ENCODE measurements around the gene LRMDA.
A peak's percentile ranks its signal among the peaks of the same experiment; 100 is the strongest.

LRMDA gene

GRCh38 chr10:75431180-75432111 is at the start of gene LRMDA:
TSS of gene LRMDA (plus strand) at chr10:75431624.
- DNase-seq, result no peak

DNA sequence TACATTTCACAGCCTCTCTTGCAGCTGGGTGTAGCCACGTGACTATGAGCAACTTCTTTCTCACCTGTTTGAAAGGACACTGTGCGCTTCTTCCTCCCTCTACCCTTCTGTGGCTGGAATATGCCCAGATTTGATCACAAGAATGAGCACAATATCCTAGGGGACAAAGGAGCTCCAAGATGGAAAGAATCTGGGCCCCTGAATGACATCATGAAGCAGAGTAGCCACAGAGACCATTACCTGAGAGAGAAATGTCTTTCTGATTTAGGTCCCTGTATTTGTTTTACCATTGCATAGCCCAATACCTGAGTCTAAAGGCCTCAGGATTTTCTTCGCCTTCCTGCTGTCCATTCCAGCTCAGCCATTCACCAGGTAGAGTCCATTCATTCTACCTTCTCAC is 45.3 kb upstream of the LRMDA start:
- no peak for DNase-seq

DNA sequence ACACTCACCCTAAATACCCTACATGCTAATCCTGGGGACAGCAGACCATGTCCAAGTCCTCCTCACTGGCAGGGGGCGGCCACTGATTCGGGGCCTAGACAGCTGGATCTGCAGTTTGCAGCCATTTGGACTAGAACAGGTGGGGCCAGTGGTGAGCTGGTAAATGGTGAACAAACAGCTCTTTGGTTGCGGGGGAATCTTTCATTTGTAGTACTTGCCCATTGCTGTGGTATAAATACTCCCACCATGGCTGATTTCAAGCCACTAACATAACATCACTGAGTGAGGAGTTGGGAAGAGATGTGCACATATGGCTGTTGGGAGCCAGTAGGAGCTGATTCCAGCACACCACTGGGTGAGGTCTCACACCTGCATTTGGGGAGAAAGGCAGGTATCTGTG is 43.3 kb upstream of the LRMDA start:
- no peak for DNase-seq

DNA sequence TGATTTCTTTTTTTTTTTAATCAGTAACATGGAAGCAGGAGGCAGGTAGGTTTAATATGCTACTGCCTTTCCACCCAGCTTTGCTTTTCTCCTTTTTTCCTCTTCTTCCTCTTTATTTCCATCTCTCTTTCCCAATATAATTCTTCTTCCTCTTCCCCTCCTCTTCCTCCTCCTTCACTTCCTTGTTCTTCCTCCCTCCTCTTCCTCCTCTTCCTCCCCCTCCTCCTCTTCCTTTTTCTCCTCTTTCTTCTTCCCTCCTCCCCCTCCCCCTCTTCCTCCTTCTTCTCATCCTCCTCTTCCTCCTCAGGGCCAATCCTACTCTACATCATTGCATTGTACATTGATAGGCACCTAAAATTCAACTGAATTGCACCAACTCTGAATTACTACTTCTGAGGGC is 41.2 kb upstream of the LRMDA start:
- DNase-seq, result no peak

- DNase-seq, result no peak
Measured at GRCh38 chr10:75392271-75392670, 39.2 kb upstream of the LRMDA start.

GRCh38 chr10:75392744-75393143 is 38.7 kb upstream of the LRMDA start:
- no peak for DNase-seq

DNA sequence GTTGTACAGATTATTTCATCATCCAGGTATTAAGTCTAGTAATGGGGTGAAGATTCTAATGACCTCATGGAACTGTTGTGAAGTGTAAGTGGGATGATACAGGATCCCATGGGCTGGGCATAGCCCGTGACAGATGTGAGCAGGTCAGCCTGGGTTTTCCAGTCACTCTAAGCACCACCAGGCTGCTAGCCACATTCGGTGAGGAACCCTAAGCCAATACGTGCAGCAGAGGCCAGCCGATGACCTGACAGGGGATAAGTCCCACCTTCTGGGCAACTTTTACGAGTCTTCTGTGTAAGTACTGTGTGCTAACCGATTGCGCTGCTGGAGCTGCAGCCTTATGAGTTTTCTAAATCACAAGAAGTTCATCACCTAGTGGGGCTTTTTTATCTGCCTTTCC is 37.2 kb upstream of the LRMDA start:
- no peak for DNase-seq

DNA sequence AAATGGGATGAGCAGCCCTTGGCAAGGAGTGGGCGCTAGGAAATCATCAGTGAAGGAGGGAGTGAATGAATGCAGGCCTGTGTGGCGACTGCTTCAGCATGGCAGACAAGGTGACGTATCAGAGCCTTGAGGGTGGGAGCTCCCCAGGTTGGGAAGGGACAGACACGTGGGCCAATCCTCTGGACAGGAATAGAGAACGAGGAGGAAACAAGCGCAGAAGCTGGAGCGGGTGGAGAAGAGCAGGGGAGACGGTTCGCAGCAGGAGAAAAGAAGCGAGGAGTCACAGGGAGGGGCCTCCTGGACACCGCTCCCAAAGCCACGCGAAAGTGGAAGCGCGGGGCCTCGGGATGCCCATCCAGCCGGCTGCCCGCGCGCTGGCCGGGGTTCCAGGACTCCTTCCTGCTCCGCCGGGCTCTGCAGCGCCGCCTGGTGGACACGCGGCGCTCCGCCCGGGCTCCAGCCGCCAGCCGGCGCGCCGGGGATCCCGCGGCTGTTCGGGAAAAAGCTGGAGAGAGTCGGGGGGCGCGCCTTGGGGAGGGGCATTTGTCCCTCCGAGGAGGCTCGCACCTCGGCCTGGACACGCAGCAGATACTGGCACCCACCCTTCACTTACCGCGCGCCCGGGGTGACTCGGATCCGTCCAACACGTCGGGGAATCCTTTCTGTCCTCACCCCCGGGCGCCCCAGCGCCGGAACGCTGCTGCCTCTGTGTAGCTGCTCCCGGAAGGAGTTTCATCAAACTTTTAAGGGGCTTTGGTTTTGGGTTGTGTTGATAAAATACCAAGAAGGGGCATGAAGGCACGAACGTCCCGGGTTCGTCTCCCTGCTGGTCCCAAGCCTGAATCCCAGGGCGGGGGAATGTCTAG is 36.1 kb upstream of the LRMDA start:
- DNase-seq, result no peak

DNA sequence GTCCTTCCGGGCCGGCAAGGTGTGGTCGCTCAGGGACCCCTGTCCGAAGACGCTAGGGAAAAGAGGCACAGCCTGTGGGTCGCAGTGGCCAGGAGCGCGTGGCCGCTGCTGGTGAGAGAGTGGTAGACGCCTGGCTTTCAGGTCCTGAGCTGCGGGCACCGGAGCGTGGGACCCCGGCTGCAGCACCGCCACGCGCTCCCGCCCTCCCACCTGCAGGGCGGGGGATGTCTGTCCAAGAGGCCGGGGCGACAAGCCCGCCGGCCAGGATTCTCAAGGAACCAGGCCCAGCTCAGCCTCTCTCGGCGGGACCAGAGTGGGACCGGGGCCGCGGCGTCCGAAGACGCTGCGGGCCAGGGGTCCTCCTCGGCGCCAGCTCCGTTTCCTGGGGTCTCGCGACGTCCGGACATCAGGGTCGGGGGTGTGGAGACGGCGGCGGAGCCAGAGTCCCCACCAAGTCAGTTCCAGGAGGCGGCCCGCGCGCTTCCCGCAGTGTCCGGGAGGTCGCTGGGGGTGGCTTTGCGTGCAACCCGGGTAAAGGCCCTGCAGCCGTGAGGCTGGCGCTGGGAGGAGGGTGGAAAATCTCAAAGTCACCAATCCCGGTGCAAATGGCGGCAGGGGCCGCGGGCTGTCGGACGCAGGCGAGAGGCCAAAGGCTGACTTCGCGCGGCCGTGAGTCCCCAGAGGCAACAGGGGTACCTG is 35.3 kb upstream of the LRMDA start:
- no peak for DNase-seq

DNA sequence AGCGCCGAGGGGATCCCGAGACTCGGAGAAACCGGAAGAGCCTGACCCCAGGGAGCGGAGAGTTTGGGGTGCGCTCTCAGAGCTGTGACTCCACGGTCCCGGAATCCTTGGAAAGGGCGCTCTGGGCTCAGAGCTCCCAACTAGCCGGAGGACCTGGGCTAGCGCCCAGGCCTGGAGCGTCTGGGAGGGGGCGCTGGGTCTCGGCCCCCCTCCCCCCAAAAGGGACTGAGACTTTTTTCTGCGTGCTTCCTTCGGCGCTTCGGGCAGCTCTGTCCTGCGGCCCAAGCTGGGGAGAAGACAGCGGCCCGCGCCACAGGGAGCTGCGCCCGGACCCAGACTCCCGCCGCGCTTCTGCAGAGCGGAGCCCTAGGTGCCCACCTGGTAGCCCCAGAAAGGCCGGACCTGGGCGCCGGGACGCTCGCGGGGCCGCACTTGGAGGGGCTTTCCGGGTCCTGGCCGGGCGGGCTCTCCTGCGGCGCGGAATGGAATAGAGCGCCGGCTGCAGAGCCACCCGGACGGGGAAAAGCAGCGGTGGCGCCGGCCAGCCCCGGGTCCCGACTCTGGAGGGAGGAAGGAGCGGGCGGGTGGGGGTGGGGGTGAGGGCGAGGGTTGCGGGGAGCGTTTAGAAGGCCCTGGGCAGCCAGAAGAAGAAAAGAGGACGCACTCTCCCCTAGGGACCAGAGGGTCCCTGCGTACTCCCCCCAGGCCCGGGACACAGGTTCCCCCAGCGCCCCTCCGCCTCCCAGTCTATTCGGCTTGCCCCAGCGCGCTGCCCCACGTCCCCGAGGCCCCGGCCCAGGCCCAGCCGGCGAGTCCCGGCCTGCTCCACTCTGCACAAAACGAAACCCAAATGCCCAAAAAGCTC is 34.6 kb upstream of the LRMDA start:
- no peak for DNase-seq

GRCh38 chr10:75397496-75398199 is 33.8 kb upstream of the LRMDA start:
- no peak for DNase-seq

- no peak for DNase-seq
Measured at GRCh38 chr10:75398200-75398691, 33.2 kb upstream of the LRMDA start.

DNA sequence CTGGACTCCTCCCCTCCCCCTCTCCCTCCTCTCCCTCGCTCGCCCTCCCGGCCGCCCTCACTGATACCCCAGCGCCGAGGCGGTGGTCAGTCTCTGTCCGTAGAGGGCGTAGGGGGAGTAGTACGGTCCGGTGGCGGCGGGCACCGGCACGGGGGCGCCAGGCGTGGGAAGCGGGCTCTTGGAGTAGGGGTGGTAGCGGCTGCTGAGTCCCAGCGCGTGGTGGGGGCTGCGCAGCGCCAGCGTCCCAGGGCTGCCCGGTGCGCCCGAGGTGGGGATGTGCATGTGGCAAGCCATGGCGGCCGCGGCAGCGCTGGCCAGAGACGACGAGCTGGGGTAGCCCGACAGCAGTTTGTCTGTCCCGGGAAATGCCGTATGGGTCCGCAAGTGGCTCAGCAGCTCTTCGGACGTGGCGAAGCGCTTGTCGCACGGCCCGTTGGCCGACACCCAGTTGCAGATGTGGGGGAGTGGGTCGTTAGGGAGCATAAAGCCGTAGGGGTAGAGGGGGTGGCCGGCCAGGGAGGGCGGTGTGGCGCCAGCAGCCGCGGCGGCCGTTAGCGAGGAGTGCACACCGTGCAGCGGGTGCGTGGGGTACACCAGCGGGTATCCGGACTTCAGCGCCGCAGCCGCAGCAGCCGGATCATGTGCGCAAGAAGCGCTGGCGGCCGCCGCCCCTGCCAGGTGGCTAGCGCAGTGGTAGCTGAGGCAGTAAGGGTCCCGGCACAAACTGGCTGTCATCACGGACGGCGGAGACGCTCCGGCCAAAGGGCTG is 32.5 kb upstream of the LRMDA start:
- DNase-seq, result peak; percentile 21

DNA sequence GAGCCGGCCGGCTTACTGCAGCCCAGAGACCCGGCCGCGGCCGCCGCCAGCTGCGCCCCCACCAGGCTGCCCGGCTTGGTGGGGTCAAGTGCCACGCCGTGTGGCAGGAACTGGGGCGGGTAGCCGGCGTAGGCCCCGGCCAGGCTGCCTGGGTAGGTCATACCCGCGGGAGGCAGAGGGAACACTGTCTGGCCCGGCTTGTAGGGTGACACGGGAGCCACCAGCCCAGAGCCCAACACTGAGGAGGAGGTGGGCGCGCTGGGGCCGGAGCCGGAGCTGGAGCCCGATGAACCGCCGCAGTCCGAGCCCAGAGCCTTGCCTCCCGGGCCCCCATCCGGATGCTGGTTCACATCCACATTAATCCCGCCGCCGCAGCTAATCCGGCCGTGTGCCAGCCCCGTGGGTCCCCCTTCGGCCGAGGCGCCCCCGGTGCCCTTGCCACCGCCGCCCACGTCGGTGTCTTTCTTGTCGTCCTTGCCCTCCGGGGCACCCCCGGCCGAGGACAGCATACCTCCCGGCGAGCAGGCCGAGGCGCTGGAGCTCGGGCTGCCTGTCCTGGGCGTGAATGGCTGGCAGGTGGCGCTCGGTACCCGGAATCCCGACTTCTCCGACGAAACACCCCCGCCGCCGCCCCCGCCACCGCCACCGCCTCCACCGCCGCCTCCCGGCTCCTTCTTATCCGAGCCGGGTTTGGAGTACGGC is 31.8 kb upstream of the LRMDA start:
- peak; percentile 26 for DNase-seq

DNA sequence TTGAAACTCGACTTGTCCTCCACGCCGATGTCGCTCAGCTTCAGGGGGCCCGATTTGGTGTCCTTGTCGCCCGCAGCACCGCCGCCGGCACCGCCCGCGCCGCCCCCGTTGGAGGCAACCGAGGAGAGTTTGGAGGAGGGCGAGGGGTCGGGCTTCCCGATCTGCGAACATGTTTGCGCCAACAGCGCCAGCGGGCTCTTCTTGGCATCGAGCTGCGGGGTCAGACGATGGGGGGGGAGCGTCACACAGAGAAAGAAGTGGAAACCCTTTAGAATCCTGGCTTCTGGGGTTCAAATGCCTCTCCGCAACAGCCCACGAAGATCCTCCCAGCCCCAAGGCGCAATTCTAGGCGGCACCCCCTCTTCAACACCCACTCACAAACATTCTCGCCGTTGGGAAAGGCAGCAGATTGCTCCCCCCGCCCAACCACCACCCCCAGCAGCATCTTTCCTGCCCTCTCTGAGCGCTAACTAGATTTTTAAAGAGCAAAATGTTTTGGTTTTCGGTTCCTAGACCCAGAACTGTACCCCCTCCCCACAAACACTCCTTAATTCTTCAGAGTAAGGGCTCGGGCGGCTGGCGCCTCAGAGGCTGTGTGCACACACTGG is 31.2 kb upstream of the LRMDA start:
- peak; percentile 26 for DNase-seq

DNA sequence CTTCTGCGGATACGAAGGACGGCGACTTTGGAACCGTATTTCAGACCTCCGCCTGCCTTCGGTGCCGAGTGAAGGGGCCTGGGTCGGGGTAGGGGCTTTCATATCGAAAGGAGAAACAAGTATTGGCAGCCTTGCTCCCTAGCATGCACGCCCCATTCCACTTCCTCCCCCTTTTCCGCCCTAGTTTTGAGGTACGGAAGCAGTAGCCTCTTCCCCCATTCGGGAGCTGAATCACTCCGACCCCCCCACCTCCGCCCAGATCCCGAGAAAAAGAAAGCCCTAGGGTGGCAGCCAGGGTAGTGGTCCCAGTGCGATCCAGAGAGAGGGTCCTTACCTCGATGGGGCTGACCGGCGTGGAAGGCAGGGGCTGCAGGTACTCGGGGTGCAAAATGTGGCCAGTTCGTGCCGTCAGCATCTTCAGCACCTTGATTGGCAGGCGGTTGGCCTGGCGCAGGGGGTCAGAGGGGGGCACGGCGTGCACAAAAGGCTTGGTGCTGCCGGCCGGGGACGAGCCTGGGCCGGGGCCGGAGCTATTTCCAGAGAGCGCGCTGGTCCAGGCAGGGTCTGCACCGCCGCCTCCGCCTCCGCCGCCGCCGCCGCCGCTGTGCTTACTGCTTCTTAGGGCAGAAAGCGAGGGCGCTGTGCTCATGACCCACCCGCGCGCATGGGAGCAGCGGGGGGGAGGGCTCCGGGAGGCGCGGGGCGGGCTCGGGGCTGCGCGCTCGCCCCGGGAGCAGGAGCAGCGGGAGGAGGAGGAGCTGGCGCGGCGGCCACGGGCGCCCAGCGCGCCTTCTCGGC is 30.5 kb upstream of the LRMDA start:
- DNase-seq, result no peak

- DNase-seq, result peak; percentile 94
Measured at GRCh38 chr10:75401569-75402485, 29.6 kb upstream of the LRMDA start, which contains the start of gene ZNF503. TSS of gene ZNF503 (minus strand) at chr10:75401764. CDS start at chr10:75401419, 345 bp downstream.
